ENCODE data around the gene ADGRG3.
"Not testable (repeated sequence)": the region's sequence is repeated elsewhere in the genome, so short reads cannot be mapped to it uniquely, and the experiment has no call there.

Gene ADGRG3

GRCh38 chr16:57661936-57662906, 5.9 kb upstream of the ADGRG3 start:
- DNase-seq (ENCODE audit: low spot score) (no peak), FAIRE-seq (no peak)

GRCh38 chr16:57663436-57663835, 4.7 kb upstream of the ADGRG3 start:
- no peak for DNase-seq (ENCODE audit: low spot score)
- FAIRE-seq = no peak

- DNase-seq (ENCODE audit: low spot score) = no peak
- FAIRE-seq = no peak
Observed at GRCh38 chr16:57663917-57664661, 4.0 kb upstream of the ADGRG3 start.

GRCh38 chr16:57664662-57665025, 3.5 kb upstream of the ADGRG3 start:
- no peak for DNase-seq (ENCODE audit: low spot score)
- no peak for FAIRE-seq

- FAIRE-seq = no peak
- DNase-seq (ENCODE audit: low spot score) = no peak
Observed at GRCh38 chr16:57665541-57665940, 2.6 kb upstream of the ADGRG3 start.

- FAIRE-seq (no peak), DNase-seq (ENCODE audit: low spot score) (no peak)
Observed at GRCh38 chr16:57666353-57667047, 1.6 kb upstream of the ADGRG3 start.

- DNase-seq (ENCODE audit: low spot score) (no peak), FAIRE-seq (no peak)
Observed at GRCh38 chr16:57667048-57667525, 1.0 kb upstream of the ADGRG3 start.

- no peak for FAIRE-seq
- DNase-seq (ENCODE audit: low spot score) = peak; percentile 64
Observed at GRCh38 chr16:57667526-57668262, 412 bp upstream of the ADGRG3 start.

GRCh38 chr16:57668630-57669475, 747 bp downstream of the ADGRG3 start:
- DNase-seq (ENCODE audit: low spot score) (no peak), FAIRE-seq (no peak)

- DNase-seq (ENCODE audit: low spot score) = no peak
- FAIRE-seq = no peak
Observed at GRCh38 chr16:57669476-57670162, 1.5 kb downstream of the ADGRG3 start.

- DNase-seq (ENCODE audit: low spot score) (no peak), FAIRE-seq (no peak)
Observed at GRCh38 chr16:57670196-57670595, 2.1 kb downstream of the ADGRG3 start.

- not testable (repeated sequence) for DNase-seq (ENCODE audit: low spot score); FAIRE-seq
Observed at GRCh38 chr16:57671451-57671850, 3.3 kb downstream of the ADGRG3 start.

GRCh38 chr16:57672416-57672815, 4.3 kb downstream of the ADGRG3 start:
- FAIRE-seq = no peak
- DNase-seq (ENCODE audit: low spot score) = no peak

- FAIRE-seq (no peak), DNase-seq (ENCODE audit: low spot score) (no peak)
Observed at GRCh38 chr16:57672824-57673223, 4.7 kb downstream of the ADGRG3 start.

- no peak for FAIRE-seq
Observed at GRCh38 chr16:57675741-57676551, 7.8 kb downstream of the ADGRG3 start.

GRCh38 chr16:57676553-57677085, 8.5 kb downstream of the ADGRG3 start:
- no peak for FAIRE-seq
- no peak for DNase-seq (ENCODE audit: low spot score)

More at GRCh38 chr16:57675741-57676551, 7.8 kb downstream of the ADGRG3 start:
- no peak for DNase-seq (ENCODE audit: low spot score)

- no peak for DNase-seq (ENCODE audit: low spot score)
- FAIRE-seq = no peak
Observed at GRCh38 chr16:57677622-57678369, 9.7 kb downstream of the ADGRG3 start.

GRCh38 chr16:57679016-57679415, 10.9 kb downstream of the ADGRG3 start:
- DNase-seq (ENCODE audit: low spot score) (no peak), FAIRE-seq (no peak)
